IMR-90 (cell line): Measurements from ENCODE around the gene ARSA. TPM values are rescaled to one million over a fixed set of nuclear protein-coding genes. Genes with fewer than 3 reads are reported as not detected.

Experiments
- ATAC-seq: fragments of 200-7000 bp; cut with Tn5 transposase; 2 replicates; pipeline ENCODE4 v1.9.1; 2020; ENCODE audit warnings: low read depth, mild to moderate bottlenecking, moderate library complexity
- BruUV-seq: library from RNA; stranded (reverse); fragments of 400-500 nt; replicated peaks from 2 replicates; lab custom pipeline; 2021; lab: Mats Ljungman, UMichigan
- CTCF ChIA-PET: fragments of 300-600 bp; formaldehyde crosslinking; extraction: SDS; loops from one replicate; lab custom pipeline; 2021; ENCODE audit warnings: antibody characterized with exemption; lab: Yijun Ruan, JAX
- POLR2A ChIA-PET: fragments of 300-600 bp; sonication (Branson Sonifier 250); formaldehyde crosslinking; loops from one replicate; lab custom pipeline; 2022; ENCODE audit warnings: antibody characterized with exemption; ENCODE audit not compliant: unreplicated experiment; lab: Charles Lee
- DNase-seq: peaks from one replicate; pipeline ENCODE4 v3.0.0; 2013
- H2AFZ ChIP-seq: replicated peaks from 2 replicates; pipeline ENCODE3; 2013; ENCODE audit warnings: low read length, mild to moderate bottlenecking; ENCODE audit not compliant: poor library complexity
- H2AK5ac ChIP-seq: 2 replicates; pipeline ENCODE4 v1.6.1; 2013; ENCODE audit warnings: low read depth, low read length, inconsistent platforms
- H2AK9ac ChIP-seq: replicated peaks from 2 replicates; pipeline ENCODE3; 2013; ENCODE audit warnings: mild to moderate bottlenecking, low read depth, low read length, moderate library complexity; ENCODE audit not compliant: poor library complexity
- H2BK120ac ChIP-seq: 2 replicates; pipeline ENCODE4 v1.6.1; 2013; ENCODE audit warnings: low read depth, low read length, inconsistent platforms
- H2BK15ac ChIP-seq: 3 replicates; pipeline ENCODE4 v1.6.1; 2013; ENCODE audit warnings: low read depth, low read length, inconsistent platforms
- H2BK20ac ChIP-seq: 2 replicates; pipeline ENCODE4 v1.6.1; 2013; ENCODE audit warnings: low read depth, mild to moderate bottlenecking, inconsistent platforms, low read length, moderate library complexity
- H2BK5ac ChIP-seq: 2 replicates; pipeline ENCODE4 v1.6.1; 2013; ENCODE audit warnings: mild to moderate bottlenecking, low read depth, low read length, inconsistent platforms; ENCODE audit not compliant: poor library complexity, severe bottlenecking
- H3K14ac ChIP-seq: replicated peaks from 2 replicates; pipeline ENCODE4 v1.6.1; 2013; ENCODE audit warnings: low read depth, low read length, inconsistent platforms
- H3K18ac ChIP-seq: 2 replicates; pipeline ENCODE4 v1.6.1; 2013; ENCODE audit warnings: low read depth, low read length, control low read depth
- H3K23ac ChIP-seq: 2 replicates; pipeline ENCODE4 v1.6.1; 2013; ENCODE audit warnings: low read depth, low read length, inconsistent platforms
- H3K27ac ChIP-seq: 2 replicates; pipeline ENCODE4 v1.5.1; 2013; ENCODE audit warnings: mild to moderate bottlenecking, control low read depth, low read length; ENCODE audit not compliant: insufficient read depth
- H3K27me3 ChIP-seq: 2 replicates; pipeline ENCODE4 v1.6.1; 2013; ENCODE audit warnings: low read length; ENCODE audit not compliant: control insufficient read depth, insufficient read depth
- H3K36me3 ChIP-seq: 2 replicates; pipeline ENCODE4 v1.6.1; 2013; ENCODE audit warnings: low read length, mixed read lengths; ENCODE audit not compliant: control insufficient read depth, insufficient read depth
- H3K4ac ChIP-seq: 2 replicates; pipeline ENCODE4 v1.6.1; 2013; ENCODE audit warnings: low read depth, low read length, inconsistent platforms
- H3K4me1 ChIP-seq: 2 replicates; pipeline ENCODE4 v1.6.1; 2013; ENCODE audit warnings: low read length, mixed read lengths; ENCODE audit not compliant: control insufficient read depth, insufficient read depth
- H3K4me2 ChIP-seq: 2 replicates; pipeline ENCODE4 v1.6.1; 2013; ENCODE audit warnings: low read depth, mild to moderate bottlenecking, control low read depth, low read length, moderate library complexity
- H3K4me3 ChIP-seq: 2 replicates; pipeline ENCODE4 v1.5.1; 2013; ENCODE audit warnings: low read depth, mild to moderate bottlenecking, control low read depth, low read length, moderate library complexity; ENCODE audit not compliant: insufficient read depth
- H3K56ac ChIP-seq: 2 replicates; pipeline ENCODE4 v1.6.1; 2013; ENCODE audit warnings: low read length, inconsistent platforms; ENCODE audit not compliant: insufficient read depth; ENCODE audit errors: extremely low read depth
- H3K79me1 ChIP-seq, 2 experiments: 2 replicates each; pipeline ENCODE4 v1.6.1; 2013; ENCODE audit warnings: low read length in 2 of 2, inconsistent platforms in 1 of 2, low read depth in 1 of 2
- H3K9ac ChIP-seq: 2 replicates; pipeline ENCODE4 v1.6.1; 2013; ENCODE audit warnings: low read depth, low read length, control low read depth
- H3K9me1 ChIP-seq: 2 replicates; pipeline ENCODE4 v1.6.1; 2013; ENCODE audit warnings: low read length, inconsistent platforms; ENCODE audit not compliant: insufficient read depth
- H3K9me3 ChIP-seq: 2 replicates; pipeline ENCODE4 v1.6.1; 2013; ENCODE audit warnings: low read length; ENCODE audit not compliant: control insufficient read depth, insufficient read depth
- H4K20me1 ChIP-seq: 2 replicates; pipeline ENCODE4 v1.6.1; 2013; ENCODE audit warnings: low read length, inconsistent platforms; ENCODE audit not compliant: insufficient read depth
- H4K5ac ChIP-seq: 2 replicates; pipeline ENCODE4 v1.6.1; 2013; ENCODE audit warnings: mild to moderate bottlenecking, low read depth, low read length, control low read depth
- H4K8ac ChIP-seq, 2 experiments: 2 replicates each; pipeline ENCODE4 v1.6.1; 2013; ENCODE audit warnings: low read depth in 2 of 2, low read length in 2 of 2, control low read depth in 1 of 2, inconsistent platforms in 1 of 2
- H4K91ac ChIP-seq: 2 replicates; pipeline ENCODE4 v1.6.1; 2013; ENCODE audit warnings: low read depth, low read length, inconsistent platforms; ENCODE audit not compliant: insufficient read depth
- CTCF ChIP-seq: conservative IDR thresholded peaks from 2 replicates; pipeline ENCODE4 v1.5.1; 2012; ENCODE audit warnings: mild to moderate bottlenecking, low read depth, low read length, improper control_type of control experiment
- RCOR1 ChIP-seq: IDR thresholded peaks from 2 replicates; pipeline ENCODE4 v1.6.1; 2012; ENCODE audit warnings: mild to moderate bottlenecking, low read length, improper control_type of control experiment; ENCODE audit not compliant: insufficient replicate concordance
- WGBS, 2 experiments: methylation state at CpG; one replicate each; pipeline versions ENCODE4 v1.1.5 to v1.1.7; 2013; ENCODE audit warnings: missing lambda C conversion rate in 2 of 2; ENCODE audit not compliant: insufficient read length in 1 of 2; ENCODE audit errors: extremely low coverage in 2 of 2; 5-methylcytosine and 5-hydroxymethylcytosine counted together
- dilution Hi-C: fragments of 300-500 bp; cut with HindIII; formaldehyde crosslinking; loops from one replicate; pipeline ENCODE4 v1.14.3; 2018; ENCODE audit warnings: low sequenced_read_pairs; ENCODE audit not compliant: unreplicated experiment
- in situ Hi-C: fragments of 300-500 bp; cut with MboI; formaldehyde crosslinking; loops from 3 replicates; pipeline ENCODE4 v1.14.3; 2019; ENCODE audit warnings: low sequenced_read_pairs, inconsistent platforms, mixed read lengths
- intact Hi-C: fragments of 100-400 bp; cut with micrococcal nuclease; formaldehyde crosslinking; loops from 2 replicates; pipeline ENCODE4 v1.10.0; 2022
- polyA plus RNA-seq, 3 experiments: library from polyadenylated mRNA; depleted of rRNA; stranded (reverse); fragments of >200 nt; gene quantifications; 2 replicates each; pipeline ENCODE4 v1.2.3, GENCODE V29; 2012; ENCODE audit warnings: low replicate concordance in 1 of 3
- total RNA-seq: library from RNA; depleted of rRNA; stranded (reverse); fragments of >200 nt; gene quantifications from 2 replicates; pipeline ENCODE4 v1.2.3, GENCODE V29; 2012

ARSA gene
- total and polyA plus RNA-seq, 2 of the 4 experiments (the other 2 are of a cell fraction), result 3.4 to 24.2 TPM

GRCh38 chr22:50621948-50622722 is 5.8 kb downstream of the ARSA start:
- TF ChIP-seq RCOR1, result no peak
- 0 out of 2 replicates have a peak, but pooled peaks have one; percentile 9 for TF ChIP-seq CTCF
- Histone ChIP-seq H2BK5ac (no peak overlapping the region), H3K4me2 (peak overlapping the region; percentile 61), H2AFZ (no peak overlapping the region), H3K4me1 (peaks cover 8% of the 10 kb centered on the region; the same call in 1 of the 2 replicates), H3K9me3 (no peaks in the 10 kb centered on the region), H3K56ac (no peak overlapping the region), H4K5ac (no peak overlapping the region), H3K36me3 (peaks cover 2% of the 10 kb centered on the region; the same call in 1 of the 2 replicates), H4K91ac (no peak overlapping the region), H2BK15ac (no peak overlapping the region), H3K79me1 (peaks cover 0 to 10% of the 10 kb centered on the region in 2 experiments; a peak in 1 of 4 replicates), H2BK20ac (no peak overlapping the region), H3K9ac (no peak overlapping the region), H3K27me3 (peaks cover 2% of the 10 kb centered on the region; the same call in 1 of the 2 replicates), H4K20me1 (peaks cover 5% of the 10 kb centered on the region), H2BK120ac (no peak overlapping the region), H3K14ac (no peak overlapping the region), H3K4ac (no peak overlapping the region), H3K27ac (no peak overlapping the region), H4K8ac (no peak overlapping the region), H2AK5ac (no peak overlapping the region), H3K23ac (0 out of 2 replicates have a peak overlapping the region, but pooled peaks have one; percentile 53), H3K18ac (no peak overlapping the region), H3K4me3 (no peak overlapping the region), H3K9me1 (0 out of 2 replicates have a peak, but pooled peaks cover 3% of the 10 kb centered on the region), H2AK9ac (no peak overlapping the region)
- no peak for DNase-seq
- 51% methylated on average over 9 of the region's 18 CpGs; no CpG with 5 or more reads in 1 of the 2 experiments for WGBS, 2 experiments
- intact Hi-C loops, result loop anchor here (5.0 kb wide), 2 partner anchors 45 to 70 kb away; partner anchors contain the start of gene CPT1B
- BruUV-seq, result no TSS peak
- ChIA-PET POLR2A (no interaction called here), CTCF (no interaction called here)
- in situ Hi-C loops, result no loop called here
- ATAC-seq, result no peak
- dilution Hi-C loops, result no loop called here
